ENCODE data around the gene RBM18.

Gene RBM18

GRCh38 chr9:122213589-122214413, 50.8 kb downstream of the RBM18 start:
- peaks cover 51% of the 10 kb centered on the region for H3K27me3 ChIP-seq (ENCODE audit: low read depth, low read length)

GRCh38 chr9:122213102-122213588, 51.5 kb downstream of the RBM18 start:
- Histone ChIP-seq H3K27me3 (ENCODE audit: low read depth, low read length) (peaks cover 44% of the 10 kb centered on the region), H3K27ac (ENCODE audit: low read length) (no peak overlapping the region), H3K4me3 (ENCODE audit: low read depth in 1 of 2, low read length in 2 of 2) (peak overlapping the region in 1 of 2 donors; percentile 52), H3K9me3 (ENCODE audit: control insufficient read depth in 1 of 2, low read length in 2 of 2) (no peaks in the 10 kb centered on the region), H3K4me1 (ENCODE audit: control insufficient read depth in 1 of 2, insufficient read depth in 2 of 2, low read length in 2 of 2) (peaks cover 0 to 14% of the 10 kb centered on the region in 2 donors), H3K36me3 (ENCODE audit: control insufficient read depth in 1 of 2, insufficient read depth in 2 of 2, low read length in 2 of 2) (no peaks in the 10 kb centered on the region)

More at GRCh38 chr9:122213589-122214413, 50.8 kb downstream of the RBM18 start:
- Histone ChIP-seq H3K27ac (ENCODE audit: low read length) (no peak overlapping the region), H3K4me1 (ENCODE audit: control insufficient read depth in 1 of 2, insufficient read depth in 2 of 2, low read length in 2 of 2) (peaks cover 0 to 18% of the 10 kb centered on the region in 2 donors), H3K9me3 (ENCODE audit: control insufficient read depth in 1 of 2, low read length in 2 of 2) (no peaks in the 10 kb centered on the region), H3K36me3 (ENCODE audit: control insufficient read depth in 1 of 2, insufficient read depth in 2 of 2, low read length in 2 of 2) (no peaks in the 10 kb centered on the region), H3K4me3 (ENCODE audit: low read depth in 1 of 2, low read length in 2 of 2) (peak overlapping the region in 1 of 2 donors; percentile 52)

GRCh38 chr9:122212473-122213004, 52.1 kb downstream of the RBM18 start:
- Histone ChIP-seq H3K36me3 (ENCODE audit: control insufficient read depth in 1 of 2, insufficient read depth in 2 of 2, low read length in 2 of 2) (no peaks in the 10 kb centered on the region), H3K27ac (ENCODE audit: low read length) (no peak overlapping the region), H3K9me3 (ENCODE audit: control insufficient read depth in 1 of 2, low read length in 2 of 2) (no peaks in the 10 kb centered on the region), H3K4me3 (ENCODE audit: low read depth in 1 of 2, low read length in 2 of 2) (no peak overlapping the region), H3K27me3 (ENCODE audit: low read depth, low read length) (peaks cover 42% of the 10 kb centered on the region), H3K4me1 (ENCODE audit: control insufficient read depth in 1 of 2, insufficient read depth in 2 of 2, low read length in 2 of 2) (peaks cover 0 to 14% of the 10 kb centered on the region in 2 donors)

DNA sequence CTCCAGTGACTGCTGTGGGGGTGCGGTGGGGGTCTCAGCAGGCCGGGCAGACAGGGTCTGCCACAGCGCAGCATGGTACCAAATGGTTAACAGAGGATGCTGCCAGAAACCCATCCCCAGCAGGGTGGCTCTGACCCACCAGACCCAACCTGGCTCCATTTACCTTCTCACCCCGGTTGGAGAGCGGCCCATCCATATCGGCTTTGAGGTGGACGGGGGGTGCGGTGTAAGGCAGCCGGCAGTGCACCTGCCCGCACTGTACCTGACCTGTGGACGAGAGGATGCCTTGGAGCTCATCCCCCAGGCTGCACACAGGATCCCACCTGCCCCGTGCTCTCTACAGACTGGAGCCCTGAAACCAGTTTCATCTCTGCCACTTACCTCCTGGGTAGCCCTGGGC, 55.2 kb downstream of the RBM18 start:
- H3K4me1 ChIP-seq (ENCODE audit: control insufficient read depth in 1 of 2, insufficient read depth in 2 of 2, low read length in 2 of 2): peaks cover 0 to 13% of the 10 kb centered on the region in 2 donors
- H3K9me3 ChIP-seq (ENCODE audit: control insufficient read depth in 1 of 2, low read length in 2 of 2): no peaks in the 10 kb centered on the region
- H3K4me3 ChIP-seq (ENCODE audit: low read depth in 1 of 2, low read length in 2 of 2): no peak overlapping the region
- no peaks in the 10 kb centered on the region for H3K36me3 ChIP-seq (ENCODE audit: control insufficient read depth in 1 of 2, insufficient read depth in 2 of 2, low read length in 2 of 2)
- H3K27me3 ChIP-seq (ENCODE audit: low read depth, low read length): peaks cover 23% of the 10 kb centered on the region
- H3K27ac ChIP-seq (ENCODE audit: low read length): no peak overlapping the region

DNA sequence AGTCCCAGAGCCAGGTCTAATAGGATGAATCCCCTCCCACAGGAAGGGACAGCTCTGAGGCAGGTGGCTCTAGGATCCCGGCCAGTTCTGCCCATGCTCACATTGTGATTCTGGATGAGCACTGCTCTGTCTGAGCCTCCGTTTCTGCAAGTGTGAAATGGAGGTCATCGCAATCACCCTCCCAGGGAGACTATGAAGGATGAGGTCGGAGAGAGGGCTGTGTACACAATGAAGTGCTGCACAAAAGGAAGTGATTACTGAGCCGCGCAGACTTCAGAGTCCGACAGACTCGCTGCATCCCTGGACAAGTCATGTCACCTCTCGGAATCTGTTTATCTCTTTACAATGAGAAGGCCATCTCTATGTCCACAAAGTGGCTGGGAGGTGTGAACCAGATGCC, 57.5 kb downstream of the RBM18 start:
- H3K36me3 ChIP-seq (ENCODE audit: control insufficient read depth in 1 of 2, insufficient read depth in 2 of 2, low read length in 2 of 2): no peaks in the 10 kb centered on the region
- no peak overlapping the region for H3K4me3 ChIP-seq (ENCODE audit: low read depth in 1 of 2, low read length in 2 of 2)
- H3K27me3 ChIP-seq (ENCODE audit: low read depth, low read length): peaks cover 7% of the 10 kb centered on the region
- H3K9me3 ChIP-seq (ENCODE audit: control insufficient read depth in 1 of 2, low read length in 2 of 2): no peaks in the 10 kb centered on the region
- H3K27ac ChIP-seq (ENCODE audit: low read length): no peak overlapping the region
- no peaks in the 10 kb centered on the region for H3K4me1 ChIP-seq (ENCODE audit: control insufficient read depth in 1 of 2, insufficient read depth in 2 of 2, low read length in 2 of 2)

DNA sequence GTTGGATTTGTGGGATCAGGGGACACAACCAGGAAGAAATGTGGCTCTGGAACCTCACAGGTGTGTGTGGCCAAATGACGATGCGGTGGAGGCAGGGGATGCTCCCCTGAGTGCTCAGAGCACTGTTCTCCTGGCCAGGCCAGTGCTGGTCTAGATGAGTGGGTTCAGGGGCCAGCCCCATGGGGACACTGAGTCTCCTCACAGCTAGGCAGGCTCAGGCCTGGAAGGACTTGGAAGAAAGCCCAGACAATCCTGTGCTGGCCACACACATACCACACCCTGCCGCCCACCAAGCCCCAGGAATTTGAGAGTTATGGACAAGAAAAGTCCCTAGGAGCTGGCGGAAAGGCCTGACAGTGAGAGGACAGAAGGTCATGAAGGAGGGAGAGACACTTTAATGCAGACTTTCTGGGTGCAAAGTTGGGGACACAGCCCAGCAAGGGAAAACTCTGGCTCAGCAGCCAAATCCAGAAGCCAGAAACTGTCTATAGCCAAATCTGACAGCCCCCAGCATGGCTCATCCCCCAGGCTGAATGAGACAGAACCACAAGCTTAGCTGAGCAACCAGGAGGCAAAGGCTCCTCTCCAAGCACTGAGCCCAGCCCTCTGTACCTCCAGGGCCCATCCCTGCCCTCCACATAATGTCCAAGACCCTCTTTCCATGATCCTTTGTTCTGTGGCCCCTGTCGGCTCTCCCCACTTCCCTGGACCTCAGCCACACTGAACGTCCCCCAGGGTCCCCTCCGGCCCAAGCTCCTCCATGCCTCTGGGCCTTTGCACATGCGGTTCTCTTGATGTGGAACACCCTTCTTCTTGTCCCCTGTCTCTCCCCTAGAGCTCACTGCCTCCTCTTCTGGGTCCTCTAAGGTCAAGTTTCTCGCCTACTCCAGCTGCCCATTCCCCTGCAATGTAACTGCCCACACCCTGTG, 58.3 kb downstream of the RBM18 start:
- Histone ChIP-seq H3K27me3 (ENCODE audit: low read depth, low read length) (peaks cover 3% of the 10 kb centered on the region), H3K4me1 (ENCODE audit: control insufficient read depth in 1 of 2, insufficient read depth in 2 of 2, low read length in 2 of 2) (no peaks in the 10 kb centered on the region), H3K27ac (ENCODE audit: low read length) (no peak overlapping the region), H3K36me3 (ENCODE audit: control insufficient read depth in 1 of 2, insufficient read depth in 2 of 2, low read length in 2 of 2) (no peaks in the 10 kb centered on the region), H3K9me3 (ENCODE audit: control insufficient read depth in 1 of 2, low read length in 2 of 2) (no peaks in the 10 kb centered on the region), H3K4me3 (ENCODE audit: low read depth in 1 of 2, low read length in 2 of 2) (no peak overlapping the region)

DNA sequence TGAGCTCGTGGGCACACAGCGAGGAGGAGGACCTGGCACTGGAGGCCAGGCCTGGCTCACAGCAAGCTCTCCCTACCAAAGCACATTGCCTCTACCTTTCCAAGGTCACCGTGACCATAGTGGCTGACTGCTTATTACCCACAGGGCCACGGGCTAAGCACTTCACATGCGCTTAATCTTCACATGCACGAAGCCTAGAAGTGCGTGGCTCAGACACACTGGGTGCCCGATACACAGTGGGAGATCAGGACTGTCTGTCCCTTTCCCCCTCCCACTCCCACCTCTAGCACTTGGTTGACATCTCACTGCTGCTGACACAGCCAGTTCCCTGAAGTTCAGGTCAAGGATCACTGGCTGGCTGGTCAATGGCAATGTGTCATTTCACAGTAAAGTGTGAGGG, 59.5 kb downstream of the RBM18 start:
- Histone ChIP-seq H3K4me1 (ENCODE audit: control insufficient read depth in 1 of 2, insufficient read depth in 2 of 2, low read length in 2 of 2) (no peaks in the 10 kb centered on the region), H3K9me3 (ENCODE audit: control insufficient read depth in 1 of 2, low read length in 2 of 2) (no peaks in the 10 kb centered on the region), H3K27me3 (ENCODE audit: low read depth, low read length) (no peaks in the 10 kb centered on the region), H3K27ac (ENCODE audit: low read length) (no peak overlapping the region), H3K4me3 (ENCODE audit: low read depth in 1 of 2, low read length in 2 of 2) (no peak overlapping the region), H3K36me3 (ENCODE audit: control insufficient read depth in 1 of 2, insufficient read depth in 2 of 2, low read length in 2 of 2) (no peaks in the 10 kb centered on the region)

DNA sequence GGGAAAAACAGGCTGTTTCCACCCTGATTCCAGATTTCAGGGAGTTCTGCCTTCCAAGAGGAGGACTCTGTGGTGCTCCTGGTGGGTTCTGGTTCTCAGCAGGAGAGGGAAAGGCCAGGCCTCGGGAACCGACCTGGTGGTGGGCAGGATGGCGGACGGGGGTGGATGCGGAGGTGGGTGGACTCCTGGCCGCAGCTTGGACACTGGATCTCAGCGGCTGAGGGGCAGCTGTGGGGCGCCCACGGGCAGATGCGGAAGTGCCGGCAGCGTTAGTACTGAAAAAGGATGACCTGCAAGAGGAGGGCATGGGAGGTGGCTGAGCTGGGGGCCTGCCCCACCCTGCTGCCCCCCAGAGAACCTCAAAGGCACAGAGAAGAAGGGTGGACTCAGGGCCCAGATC, 60.1 kb downstream of the RBM18 start:
- H3K36me3 ChIP-seq (ENCODE audit: control insufficient read depth in 1 of 2, insufficient read depth in 2 of 2, low read length in 2 of 2): peaks cover 0 to 4% of the 10 kb centered on the region in 2 donors
- H3K27me3 ChIP-seq (ENCODE audit: low read depth, low read length): no peaks in the 10 kb centered on the region
- no peaks in the 10 kb centered on the region for H3K4me1 ChIP-seq (ENCODE audit: control insufficient read depth in 1 of 2, insufficient read depth in 2 of 2, low read length in 2 of 2)

DNA sequence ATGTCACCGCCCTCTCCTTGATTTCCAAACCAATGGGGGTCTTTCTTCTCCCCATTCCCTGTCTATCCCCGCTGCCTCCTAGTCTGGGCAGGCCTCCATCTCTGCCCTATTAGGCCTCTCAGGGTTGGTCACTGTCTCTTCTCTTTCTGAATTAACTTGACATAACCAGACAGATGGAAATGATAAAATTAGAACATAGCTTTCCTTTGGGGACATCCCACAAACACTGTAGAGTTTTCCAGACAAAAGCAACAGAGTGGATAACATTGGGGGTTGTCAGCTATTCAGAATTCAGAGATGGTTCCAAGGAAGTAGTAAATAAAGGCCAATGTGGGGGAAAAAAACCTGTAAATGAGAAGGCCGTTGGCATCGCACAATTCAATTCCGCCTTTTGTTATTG, 60.6 kb downstream of the RBM18 start:
- H3K36me3 ChIP-seq (ENCODE audit: control insufficient read depth in 1 of 2, insufficient read depth in 2 of 2, low read length in 2 of 2): peaks cover 0 to 4% of the 10 kb centered on the region in 2 donors
- no peak overlapping the region for H3K27ac ChIP-seq (ENCODE audit: low read length)
- no peaks in the 10 kb centered on the region for H3K9me3 ChIP-seq (ENCODE audit: control insufficient read depth in 1 of 2, low read length in 2 of 2)
- H3K4me3 ChIP-seq (ENCODE audit: low read depth in 1 of 2, low read length in 2 of 2): no peak overlapping the region
- no peaks in the 10 kb centered on the region for H3K4me1 ChIP-seq (ENCODE audit: control insufficient read depth in 1 of 2, insufficient read depth in 2 of 2, low read length in 2 of 2)
- no peaks in the 10 kb centered on the region for H3K27me3 ChIP-seq (ENCODE audit: low read depth, low read length)

More for the DNA sequence above, 60.1 kb downstream of the RBM18 start:
- no peaks in the 10 kb centered on the region for H3K9me3 ChIP-seq (ENCODE audit: control insufficient read depth in 1 of 2, low read length in 2 of 2)
- no peak overlapping the region for H3K4me3 ChIP-seq (ENCODE audit: low read depth in 1 of 2, low read length in 2 of 2)
- no peak overlapping the region for H3K27ac ChIP-seq (ENCODE audit: low read length)

GRCh38 chr9:122202111-122202510, 62.5 kb downstream of the RBM18 start:
- Histone ChIP-seq H3K9me3 (ENCODE audit: control insufficient read depth in 1 of 2, low read length in 2 of 2) (no peaks in the 10 kb centered on the region), H3K27me3 (ENCODE audit: low read depth, low read length) (no peaks in the 10 kb centered on the region), H3K4me1 (ENCODE audit: control insufficient read depth in 1 of 2, insufficient read depth in 2 of 2, low read length in 2 of 2) (no peaks in the 10 kb centered on the region), H3K27ac (ENCODE audit: low read length) (no peak overlapping the region), H3K36me3 (ENCODE audit: control insufficient read depth in 1 of 2, insufficient read depth in 2 of 2, low read length in 2 of 2) (peaks cover 0 to 4% of the 10 kb centered on the region in 2 donors), H3K4me3 (ENCODE audit: low read depth in 1 of 2, low read length in 2 of 2) (no peak overlapping the region)

DNA sequence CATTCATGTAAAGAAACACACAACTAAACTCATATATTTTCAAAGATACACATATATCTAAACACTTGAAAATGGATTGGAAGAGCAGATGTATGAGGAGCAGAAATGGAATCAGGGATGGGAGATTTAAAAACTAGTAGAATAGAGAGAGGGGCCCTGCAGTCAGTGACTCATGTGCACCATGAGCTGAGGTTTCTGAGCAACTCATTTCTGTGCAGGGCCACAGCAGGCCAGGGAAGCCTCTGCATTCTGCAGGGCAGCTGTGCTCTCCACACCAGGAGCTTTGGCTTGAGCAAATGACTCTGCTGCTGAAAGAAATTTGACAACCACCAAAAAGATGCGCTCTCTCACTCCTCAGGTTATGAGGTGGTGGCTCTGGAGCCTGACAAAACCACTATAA, 63.0 kb downstream of the RBM18 start:
- Histone ChIP-seq H3K4me3 (ENCODE audit: low read depth in 1 of 2, low read length in 2 of 2) (no peak overlapping the region), H3K9me3 (ENCODE audit: control insufficient read depth in 1 of 2, low read length in 2 of 2) (no peaks in the 10 kb centered on the region), H3K27me3 (ENCODE audit: low read depth, low read length) (no peaks in the 10 kb centered on the region), H3K4me1 (ENCODE audit: control insufficient read depth in 1 of 2, insufficient read depth in 2 of 2, low read length in 2 of 2) (no peaks in the 10 kb centered on the region), H3K27ac (ENCODE audit: low read length) (no peak overlapping the region), H3K36me3 (ENCODE audit: control insufficient read depth in 1 of 2, insufficient read depth in 2 of 2, low read length in 2 of 2) (peaks cover 0 to 4% of the 10 kb centered on the region in 2 donors)

All from muscle layer of duodenum (tissue), 2 donors.